Liver (tissue), 9 donors: Measurements from ENCODE around the gene NCAPH2. TPM values are rescaled to one million over a fixed set of nuclear protein-coding genes. Genes with fewer than 3 reads are reported as not detected.

Experiments
- DNase-seq: peaks from one replicate; pipeline ENCODE4 v3.0.0-alpha.2; 2017; ENCODE audit warnings: low spot score
- H3K27ac ChIP-seq, 2 donors: one replicate each; pipeline ENCODE4 v1.7.0; 2013; ENCODE audit warnings: inconsistent platforms in 2 of 2, low read length in 2 of 2, control low read depth in 1 of 2, low read depth in 1 of 2, mild to moderate bottlenecking in 1 of 2
- H3K27me3 ChIP-seq, 4 donors: one replicate each; pipeline versions ENCODE4 v1.6.1 to v1.7.0; 2013; ENCODE audit warnings: low read length in 3 of 4, inconsistent platforms in 1 of 4, mild to moderate bottlenecking in 1 of 4, moderate library complexity in 1 of 4; ENCODE audit not compliant: control insufficient read depth in 4 of 4, insufficient read depth in 4 of 4
- H3K36me3 ChIP-seq, 4 donors: one replicate each; pipeline versions ENCODE4 v1.6.1 to v1.7.0; 2013; ENCODE audit warnings: low read length in 3 of 4, mild to moderate bottlenecking in 3 of 4, low read depth in 1 of 4, moderate library complexity in 1 of 4; ENCODE audit not compliant: control insufficient read depth in 4 of 4, insufficient read depth in 3 of 4
- H3K4me1 ChIP-seq, 4 donors: one replicate each; pipeline versions ENCODE4 v1.6.1 to v1.7.0; 2013; ENCODE audit warnings: low read length in 3 of 4, mild to moderate bottlenecking in 3 of 4, moderate library complexity in 1 of 4; ENCODE audit not compliant: control insufficient read depth in 4 of 4, insufficient read depth in 4 of 4
- H3K4me3 ChIP-seq, 3 donors: one replicate each; pipeline versions ENCODE4 v1.6.1 to v1.7.0; 2013; ENCODE audit warnings: low read length in 3 of 3, control low read depth in 1 of 3, low read depth in 1 of 3, mild to moderate bottlenecking in 1 of 3
- H3K9ac ChIP-seq, 2 donors: one replicate each; pipeline ENCODE4 v1.7.0; 2013; ENCODE audit warnings: low read length in 2 of 2, mild to moderate bottlenecking in 2 of 2, moderate library complexity in 2 of 2, control low read depth in 1 of 2, low read depth in 1 of 2
- H3K9me3 ChIP-seq, 4 donors: one replicate each; pipeline versions ENCODE4 v1.6.1 to v1.7.0; 2013; ENCODE audit warnings: low read length in 3 of 4; ENCODE audit not compliant: control insufficient read depth in 4 of 4
- EGR1 ChIP-seq, 2 donors: IDR thresholded peaks; 2 replicates each; pipeline ENCODE4 v1.6.1; 2016 to 2018; ENCODE audit warnings: antibody characterized with exemption in 2 of 2, low read depth in 2 of 2
- FOXA1 ChIP-seq: IDR thresholded peaks from 2 replicates; pipeline ENCODE4 v1.6.1; 2016; ENCODE audit warnings: antibody characterized with exemption
- FOXA2 ChIP-seq: IDR thresholded peaks from 2 replicates; pipeline ENCODE4 v1.6.1; 2016; ENCODE audit warnings: antibody characterized with exemption
- GABPA ChIP-seq, 2 donors: IDR thresholded peaks in 1 of 2; conservative IDR thresholded peaks in 1 of 2; 2 replicates each; pipeline ENCODE4 v1.6.1; 2016; ENCODE audit warnings: antibody characterized with exemption in 2 of 2, mild to moderate bottlenecking in 1 of 2, moderate library complexity in 1 of 2
- HNF4A ChIP-seq, 2 donors: conservative IDR thresholded peaks; 2 replicates each; pipeline ENCODE4 v1.6.1; 2016; ENCODE audit warnings: antibody characterized with exemption in 2 of 2, mild to moderate bottlenecking in 2 of 2
- HNF4G ChIP-seq: IDR thresholded peaks from 2 replicates; pipeline ENCODE4 v1.6.1; 2016; ENCODE audit warnings: antibody characterized with exemption
- JUND ChIP-seq, 2 donors: IDR thresholded peaks; 2 replicates each; pipeline ENCODE4 v1.6.1; 2016; ENCODE audit warnings: antibody characterized with exemption in 2 of 2
- NR2F2 ChIP-seq: IDR thresholded peaks from 2 replicates; pipeline ENCODE4 v1.6.1; 2016; ENCODE audit warnings: antibody characterized with exemption
- RAD21 ChIP-seq, 2 donors: IDR thresholded peaks; 2 replicates each; pipeline ENCODE4 v1.6.1; 2016; ENCODE audit warnings: antibody characterized with exemption in 2 of 2, mild to moderate bottlenecking in 2 of 2
- RXRA ChIP-seq, 2 donors: IDR thresholded peaks; 2 replicates each; pipeline ENCODE4 v1.6.1; 2017 to 2018; ENCODE audit warnings: antibody characterized with exemption in 2 of 2, mild to moderate bottlenecking in 1 of 2
- SP1 ChIP-seq: IDR thresholded peaks from 2 replicates; pipeline ENCODE4 v1.6.1; 2018; ENCODE audit warnings: antibody characterized with exemption, mild to moderate bottlenecking
- TAF1 ChIP-seq: conservative IDR thresholded peaks from 2 replicates; pipeline ENCODE4 v1.6.1; 2016; ENCODE audit warnings: antibody characterized with exemption, mild to moderate bottlenecking
- YY1 ChIP-seq: IDR thresholded peaks from 2 replicates; pipeline ENCODE4 v1.6.1; 2016; ENCODE audit warnings: antibody characterized with exemption, mild to moderate bottlenecking
- WGBS: extraction: QIAGEN DNeasy Blood & Tissue Kit; methylation state at CpG from one replicate; pipeline ENCODE4 v1.1.7; 2013; 5-methylcytosine and 5-hydroxymethylcytosine counted together
- polyA plus RNA-seq, 2 donors: library from polyadenylated mRNA; stranded (reverse) in 1 of 2; unstranded in 1 of 2; fragments of 200-250 nt in 1 of 2; fragments of >200 nt in 1 of 2; fragmentation: Nextera tagmentation in 1 of 2; extraction: Ambion mirVana in 1 of 2; gene quantifications; one replicate each; pipeline versions ENCODE4 v1.2.1 to v1.2.3, GENCODE V29; 2013 to 2015
- total RNA-seq, 2 donors: library from RNA; depleted of rRNA; stranded (reverse); fragments of >200 nt; gene quantifications; one replicate each; pipeline ENCODE4 v1.2.3, GENCODE V29; 2014
- TF ChIP-seq, protein P1 (sequence below): IDR thresholded peaks from 2 replicates; pipeline ENCODE4 v1.6.1; 2016; ENCODE audit warnings: antibody characterized with exemption, mild to moderate bottlenecking
- TF ChIP-seq, protein P2 (sequence below): IDR thresholded peaks from 2 replicates; pipeline ENCODE4 v1.6.1; 2016; ENCODE audit warnings: antibody characterized with exemption
- TF ChIP-seq, protein P3 (sequence below): fragments of 150-350 bp; IDR thresholded peaks from 2 replicates; pipeline ENCODE4 v1.5.1; 2017; ENCODE audit warnings: improper control_type of control experiment, low read depth, low read length; ENCODE audit not compliant: missing input control
- TF ChIP-seq, protein P4 (sequence below): IDR thresholded peaks from 2 replicates; pipeline ENCODE4 v1.6.1; 2016; ENCODE audit warnings: antibody characterized with exemption
- TF ChIP-seq, protein P5 (sequence below): IDR thresholded peaks from 2 replicates; pipeline ENCODE4 v1.6.1; 2016; ENCODE audit warnings: antibody characterized with exemption
- donor health status: healthy.
- donor health status: healthy.
- donor health status: healthy.
- donor health status: healthy.
- donor health status: healthy.

Gene NCAPH2
- total and polyA plus RNA-seq, 4 donors: 12.0 to 30.8 (median 13.9) TPM

DNA sequence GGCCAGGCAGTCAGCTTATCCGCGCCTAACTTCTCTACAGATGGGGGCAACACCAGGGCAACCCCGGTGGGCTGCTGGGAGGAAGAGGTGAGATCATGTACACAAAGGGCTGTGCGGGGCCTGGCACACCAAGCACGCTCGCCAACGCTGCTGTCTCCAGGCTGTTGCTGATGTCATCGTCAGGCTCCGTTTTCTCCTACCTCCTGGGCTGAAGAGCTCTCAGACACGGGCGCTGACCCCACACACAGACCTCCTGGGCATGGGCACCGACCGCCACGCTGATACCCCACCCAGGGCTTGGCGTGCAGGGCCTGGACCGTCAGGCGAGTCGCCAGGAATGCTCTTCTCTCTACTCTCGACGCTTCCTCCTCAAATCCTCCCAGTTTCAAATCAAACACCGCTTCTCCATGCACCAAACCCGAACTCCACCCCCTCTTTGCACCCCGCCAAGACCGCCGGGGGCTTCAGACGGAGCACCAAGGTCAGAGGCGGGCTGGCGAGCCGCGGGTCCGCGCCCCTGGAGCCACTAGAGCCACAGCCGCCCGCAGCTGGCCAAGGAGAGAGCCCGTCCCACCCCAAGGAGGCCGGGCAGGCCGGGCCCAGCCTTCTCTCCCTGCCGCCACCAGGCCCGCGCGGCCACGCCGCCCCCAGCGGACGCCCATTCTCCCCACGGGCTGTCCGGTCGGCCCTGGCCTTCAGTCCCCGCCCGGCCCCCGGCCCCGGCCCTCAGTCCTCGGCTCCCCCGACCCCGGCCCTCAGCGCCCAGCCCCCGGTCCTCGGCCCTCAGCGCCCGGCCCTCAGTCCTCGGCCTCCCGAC, 34.0 kb upstream of the NCAPH2 start:
- 5% methylated on average over 62 of the region's 62 CpGs for WGBS
- TF ChIP-seq FOXA2 (no peak), SP1 (no peak), YY1 (no peak), TAF1 (no peak), RAD21 (IDR thresholded peaks at IDR 0.05) (no peak), NR2F2 (no peak), GABPA (IDR thresholded peaks at IDR 0.05 in 1 of 2, conservative IDR thresholded peaks at IDR 0.05 in 1 of 2) (no peak), RXRA (IDR thresholded peaks at IDR 0.05) (no peak), JUND (IDR thresholded peaks at IDR 0.05) (no peak), HNF4A (conservative IDR thresholded peaks at IDR 0.05) (no peak), FOXA1 (no peak), HNF4G (no peak), EGR1 (IDR thresholded peaks at IDR 0.05; ENCODE audit: low read depth in 2 of 2) (no peak)
- TF ChIP-seq, protein P1, sequence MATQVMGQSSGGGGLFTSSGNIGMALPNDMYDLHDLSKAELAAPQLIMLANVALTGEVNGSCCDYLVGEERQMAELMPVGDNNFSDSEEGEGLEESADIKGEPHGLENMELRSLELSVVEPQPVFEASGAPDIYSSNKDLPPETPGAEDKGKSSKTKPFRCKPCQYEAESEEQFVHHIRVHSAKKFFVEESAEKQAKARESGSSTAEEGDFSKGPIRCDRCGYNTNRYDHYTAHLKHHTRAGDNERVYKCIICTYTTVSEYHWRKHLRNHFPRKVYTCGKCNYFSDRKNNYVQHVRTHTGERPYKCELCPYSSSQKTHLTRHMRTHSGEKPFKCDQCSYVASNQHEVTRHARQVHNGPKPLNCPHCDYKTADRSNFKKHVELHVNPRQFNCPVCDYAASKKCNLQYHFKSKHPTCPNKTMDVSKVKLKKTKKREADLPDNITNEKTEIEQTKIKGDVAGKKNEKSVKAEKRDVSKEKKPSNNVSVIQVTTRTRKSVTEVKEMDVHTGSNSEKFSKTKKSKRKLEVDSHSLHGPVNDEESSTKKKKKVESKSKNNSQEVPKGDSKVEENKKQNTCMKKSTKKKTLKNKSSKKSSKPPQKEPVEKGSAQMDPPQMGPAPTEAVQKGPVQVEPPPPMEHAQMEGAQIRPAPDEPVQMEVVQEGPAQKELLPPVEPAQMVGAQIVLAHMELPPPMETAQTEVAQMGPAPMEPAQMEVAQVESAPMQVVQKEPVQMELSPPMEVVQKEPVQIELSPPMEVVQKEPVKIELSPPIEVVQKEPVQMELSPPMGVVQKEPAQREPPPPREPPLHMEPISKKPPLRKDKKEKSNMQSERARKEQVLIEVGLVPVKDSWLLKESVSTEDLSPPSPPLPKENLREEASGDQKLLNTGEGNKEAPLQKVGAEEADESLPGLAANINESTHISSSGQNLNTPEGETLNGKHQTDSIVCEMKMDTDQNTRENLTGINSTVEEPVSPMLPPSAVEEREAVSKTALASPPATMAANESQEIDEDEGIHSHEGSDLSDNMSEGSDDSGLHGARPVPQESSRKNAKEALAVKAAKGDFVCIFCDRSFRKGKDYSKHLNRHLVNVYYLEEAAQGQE: no peak
- TF ChIP-seq, protein P2, sequence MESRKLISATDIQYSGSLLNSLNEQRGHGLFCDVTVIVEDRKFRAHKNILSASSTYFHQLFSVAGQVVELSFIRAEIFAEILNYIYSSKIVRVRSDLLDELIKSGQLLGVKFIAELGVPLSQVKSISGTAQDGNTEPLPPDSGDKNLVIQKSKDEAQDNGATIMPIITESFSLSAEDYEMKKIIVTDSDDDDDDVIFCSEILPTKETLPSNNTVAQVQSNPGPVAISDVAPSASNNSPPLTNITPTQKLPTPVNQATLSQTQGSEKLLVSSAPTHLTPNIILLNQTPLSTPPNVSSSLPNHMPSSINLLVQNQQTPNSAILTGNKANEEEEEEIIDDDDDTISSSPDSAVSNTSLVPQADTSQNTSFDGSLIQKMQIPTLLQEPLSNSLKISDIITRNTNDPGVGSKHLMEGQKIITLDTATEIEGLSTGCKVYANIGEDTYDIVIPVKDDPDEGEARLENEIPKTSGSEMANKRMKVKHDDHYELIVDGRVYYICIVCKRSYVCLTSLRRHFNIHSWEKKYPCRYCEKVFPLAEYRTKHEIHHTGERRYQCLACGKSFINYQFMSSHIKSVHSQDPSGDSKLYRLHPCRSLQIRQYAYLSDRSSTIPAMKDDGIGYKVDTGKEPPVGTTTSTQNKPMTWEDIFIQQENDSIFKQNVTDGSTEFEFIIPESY: no peak
- TF ChIP-seq, protein P3, sequence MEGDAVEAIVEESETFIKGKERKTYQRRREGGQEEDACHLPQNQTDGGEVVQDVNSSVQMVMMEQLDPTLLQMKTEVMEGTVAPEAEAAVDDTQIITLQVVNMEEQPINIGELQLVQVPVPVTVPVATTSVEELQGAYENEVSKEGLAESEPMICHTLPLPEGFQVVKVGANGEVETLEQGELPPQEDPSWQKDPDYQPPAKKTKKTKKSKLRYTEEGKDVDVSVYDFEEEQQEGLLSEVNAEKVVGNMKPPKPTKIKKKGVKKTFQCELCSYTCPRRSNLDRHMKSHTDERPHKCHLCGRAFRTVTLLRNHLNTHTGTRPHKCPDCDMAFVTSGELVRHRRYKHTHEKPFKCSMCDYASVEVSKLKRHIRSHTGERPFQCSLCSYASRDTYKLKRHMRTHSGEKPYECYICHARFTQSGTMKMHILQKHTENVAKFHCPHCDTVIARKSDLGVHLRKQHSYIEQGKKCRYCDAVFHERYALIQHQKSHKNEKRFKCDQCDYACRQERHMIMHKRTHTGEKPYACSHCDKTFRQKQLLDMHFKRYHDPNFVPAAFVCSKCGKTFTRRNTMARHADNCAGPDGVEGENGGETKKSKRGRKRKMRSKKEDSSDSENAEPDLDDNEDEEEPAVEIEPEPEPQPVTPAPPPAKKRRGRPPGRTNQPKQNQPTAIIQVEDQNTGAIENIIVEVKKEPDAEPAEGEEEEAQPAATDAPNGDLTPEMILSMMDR: no peak
- TF ChIP-seq, protein P4, sequence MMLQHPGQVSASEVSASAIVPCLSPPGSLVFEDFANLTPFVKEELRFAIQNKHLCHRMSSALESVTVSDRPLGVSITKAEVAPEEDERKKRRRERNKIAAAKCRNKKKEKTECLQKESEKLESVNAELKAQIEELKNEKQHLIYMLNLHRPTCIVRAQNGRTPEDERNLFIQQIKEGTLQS: no peak
- TF ChIP-seq, protein P5, sequence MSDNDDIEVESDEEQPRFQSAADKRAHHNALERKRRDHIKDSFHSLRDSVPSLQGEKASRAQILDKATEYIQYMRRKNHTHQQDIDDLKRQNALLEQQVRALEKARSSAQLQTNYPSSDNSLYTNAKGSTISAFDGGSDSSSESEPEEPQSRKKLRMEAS: no peak

More for the DNA sequence above, 34.0 kb upstream of the NCAPH2 start:
- peak overlapping the region; percentile 65 to 84 (median 72) for H3K4me3 ChIP-seq
- H3K36me3 ChIP-seq: peaks cover 0 to 1% (median 0%) of the 10 kb centered on the region in 4 donors
- no peaks in the 10 kb centered on the region for H3K27me3 ChIP-seq
- H3K4me1 ChIP-seq: peaks cover 9 to 41% (median 24%) of the 10 kb centered on the region in 4 donors
- no peak for DNase-seq
- no peaks in the 10 kb centered on the region for H3K9me3 ChIP-seq
- peak overlapping the region in 1 of 2 donors; percentile 48 for H3K27ac ChIP-seq
- peak overlapping the region in 1 of 2 donors; percentile 79 for H3K9ac ChIP-seq
